Measurements from ENCODE around the gene ATP1B1.
"Not testable (repeated sequence)": the region's sequence is repeated elsewhere in the genome, so short reads cannot be mapped to it uniquely, and the experiment has no call there.

Gene ATP1B1

DNA sequence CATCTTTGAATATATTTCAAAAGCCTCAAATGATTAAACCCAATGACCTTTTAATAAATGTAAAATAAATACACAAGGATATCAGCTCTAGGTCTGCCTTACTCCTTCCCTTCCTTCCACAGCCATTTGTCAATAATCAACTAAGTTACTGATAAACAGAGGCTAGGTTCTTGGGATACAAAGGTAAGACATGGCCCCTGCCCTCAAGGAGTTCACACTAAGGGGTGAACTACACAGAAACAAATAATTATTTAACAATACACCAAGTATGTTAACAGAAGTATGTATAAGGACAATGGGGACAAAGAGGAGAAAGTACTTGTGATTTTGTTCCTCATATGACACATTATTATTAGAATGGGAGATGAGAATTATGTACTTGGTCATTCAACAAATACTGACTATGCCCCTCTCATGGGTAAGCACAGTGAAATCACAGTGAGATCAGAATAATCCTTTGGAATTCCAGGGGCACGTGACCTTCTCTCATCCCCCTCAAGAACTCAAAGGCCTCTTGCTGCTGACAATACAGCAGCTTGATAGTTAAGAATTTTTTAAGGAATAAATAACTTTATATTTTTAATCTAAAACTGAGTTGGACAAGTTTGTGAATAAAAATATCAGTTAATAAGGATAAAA is 40.2 kb downstream of the ATP1B1 start:
- DNase-seq: no peak

DNA sequence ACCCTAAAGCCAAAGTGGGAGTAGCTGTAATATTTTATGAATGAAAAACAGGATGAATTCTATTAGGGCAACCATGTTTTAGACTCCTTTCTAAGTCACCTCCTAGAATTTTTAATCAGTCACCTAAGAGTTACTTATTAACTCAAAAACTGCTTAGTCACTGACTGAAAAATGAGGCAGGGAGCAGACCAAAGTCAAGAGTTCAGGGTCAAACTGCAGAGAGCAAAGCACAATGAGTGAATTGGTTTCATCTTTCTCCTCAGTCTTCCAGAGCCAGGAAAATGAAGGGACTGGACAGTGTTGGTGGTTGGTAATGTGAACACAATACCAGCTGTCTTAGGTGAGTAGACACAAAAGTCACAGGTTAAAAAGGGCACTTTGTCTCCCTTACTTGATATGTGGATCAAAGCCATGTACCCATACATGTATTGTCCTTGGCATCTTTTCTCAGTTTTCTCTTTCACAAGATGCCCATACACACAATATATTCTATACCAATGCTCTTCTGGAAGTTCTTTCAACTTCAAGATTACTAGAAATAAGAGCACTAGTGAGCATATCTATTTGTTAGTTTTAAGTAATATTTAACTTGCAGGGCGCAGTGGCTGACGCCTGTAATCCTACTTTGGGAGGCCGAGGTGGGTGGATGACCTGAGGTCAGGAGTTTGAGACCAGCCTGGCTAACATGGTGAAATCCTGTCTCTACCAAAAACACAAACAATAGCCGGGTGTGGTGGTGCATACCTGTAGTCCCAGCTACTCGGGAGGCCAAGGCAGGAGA is 42.2 kb downstream of the ATP1B1 start:
- no peak for DNase-seq

DNA sequence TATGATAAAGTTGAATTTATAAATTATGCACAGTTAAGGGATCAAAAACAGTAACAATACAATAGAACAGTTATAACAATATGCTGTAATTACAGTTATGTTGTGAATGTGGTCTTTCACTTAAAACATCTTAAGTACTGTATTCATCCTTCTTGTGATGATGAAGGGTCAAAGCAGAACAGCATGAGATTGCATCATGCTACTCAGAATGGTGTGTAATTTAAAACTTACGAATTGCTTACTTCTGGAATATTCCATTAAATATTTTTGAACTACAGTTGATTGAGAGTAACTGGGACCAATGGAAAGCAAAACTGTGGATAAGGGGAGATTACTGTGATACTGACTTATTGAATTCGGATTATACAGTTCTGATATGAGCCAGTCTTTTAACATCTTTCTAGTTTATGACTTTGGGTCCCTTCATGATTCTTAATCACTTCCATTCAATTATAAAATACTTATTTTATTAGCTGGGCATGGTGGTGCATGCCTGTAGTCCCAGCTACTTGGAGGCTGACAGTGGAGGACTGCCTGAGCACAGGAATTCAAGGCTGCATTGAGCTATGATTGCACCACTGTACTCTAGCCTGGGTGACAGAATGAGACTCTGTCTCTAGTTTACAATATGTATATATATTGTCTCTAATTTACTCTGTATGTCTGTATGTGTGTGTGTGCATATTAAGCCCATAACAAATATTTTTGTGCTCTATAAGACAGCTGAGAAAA is 43.2 kb downstream of the ATP1B1 start:
- no peak for DNase-seq

DNA sequence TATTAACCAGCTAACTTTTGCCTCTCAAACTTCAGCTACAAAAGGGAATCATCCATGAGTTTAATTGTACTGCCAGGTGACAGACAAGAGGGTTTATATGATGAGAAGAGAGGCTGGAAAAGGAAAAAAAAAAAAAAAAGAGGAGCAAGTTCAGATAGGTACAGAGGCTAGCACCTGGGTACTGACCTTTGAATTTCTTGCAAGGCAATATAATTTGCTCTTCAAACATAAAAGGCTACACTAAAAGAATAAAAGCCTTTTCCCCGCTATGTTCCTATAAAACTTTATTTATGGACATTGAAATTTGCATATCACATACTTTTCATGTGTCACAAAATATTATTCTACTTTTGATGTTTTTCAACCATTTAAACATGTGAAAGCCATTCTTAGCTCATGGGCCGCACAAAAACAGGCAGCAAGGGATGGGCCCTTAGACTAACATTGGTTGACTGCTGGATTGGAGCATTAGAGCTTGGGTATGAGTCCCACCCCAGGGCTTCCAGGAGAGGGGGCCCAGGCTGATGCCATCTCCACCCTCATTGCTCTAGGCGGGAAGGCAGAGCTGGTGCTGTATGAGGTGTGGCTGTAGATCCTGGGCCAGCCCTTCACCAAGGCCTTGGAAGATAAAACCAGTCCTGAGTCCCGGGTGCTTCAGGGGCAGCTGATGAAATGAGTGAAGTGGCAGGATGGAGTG is 44.3 kb downstream of the ATP1B1 start:
- no peak for DNase-seq

DNA sequence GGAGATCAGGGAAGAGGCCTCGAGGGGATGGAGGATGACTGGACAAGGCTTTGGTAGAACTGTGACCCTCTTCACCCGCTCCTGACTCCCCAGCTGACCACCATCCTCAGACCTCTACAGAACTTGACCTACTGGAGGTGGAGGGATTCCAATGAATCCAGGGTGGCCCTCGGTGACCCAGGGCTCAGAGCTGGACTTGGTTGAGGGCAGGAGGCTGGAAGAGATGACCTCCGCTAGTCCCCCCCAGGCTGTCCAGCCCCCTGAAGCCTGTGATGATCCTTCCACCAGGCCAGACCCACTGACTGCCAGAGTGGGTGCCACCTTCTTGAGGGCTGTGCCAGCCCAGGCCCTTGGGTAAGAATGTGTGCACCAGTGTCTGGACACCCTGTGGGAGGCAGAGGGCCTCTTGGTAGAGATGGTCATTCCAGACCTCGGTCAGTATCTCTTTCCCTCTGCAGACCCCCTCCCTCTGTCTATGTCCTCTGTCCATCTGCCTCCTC is 44.9 kb downstream of the ATP1B1 start:
- no peak for DNase-seq

GRCh38 chr1:169155675-169156074 is 49.2 kb downstream of the ATP1B1 start:
- DNase-seq: no peak

- no peak for DNase-seq
Measured at GRCh38 chr1:169156580-169156979, 50.1 kb downstream of the ATP1B1 start.

DNA sequence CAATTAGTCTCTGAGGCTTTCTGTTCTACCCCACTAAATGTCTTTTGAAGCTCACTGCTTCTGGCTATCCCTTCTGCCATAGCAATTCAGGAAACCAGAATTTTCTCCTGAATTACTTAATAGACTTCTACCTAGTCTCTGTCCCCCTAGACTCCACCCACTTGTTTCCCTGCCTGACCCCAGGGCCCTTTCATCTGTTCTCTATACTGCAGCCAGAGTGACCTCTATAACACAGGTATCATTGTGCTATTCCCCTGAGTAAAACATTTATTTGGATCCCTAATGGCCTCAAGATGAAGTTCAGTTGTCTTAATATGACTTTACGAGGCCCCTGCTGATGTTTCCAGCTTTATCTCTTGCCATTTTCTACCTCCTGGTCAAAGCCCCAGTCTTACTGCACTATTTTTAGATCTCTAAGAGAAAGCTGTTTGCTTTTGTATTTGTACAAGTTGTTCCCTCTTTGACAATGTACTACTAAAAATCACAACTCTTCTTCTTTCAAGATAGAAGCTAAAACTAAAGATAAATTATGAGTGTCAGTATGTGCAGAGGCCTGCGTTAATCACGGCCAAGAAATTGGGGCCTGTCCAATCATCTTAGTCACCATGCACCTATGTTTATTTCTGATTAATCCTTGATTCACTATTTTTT is 54.5 kb downstream of the ATP1B1 start:
- no peak for DNase-seq

DNA sequence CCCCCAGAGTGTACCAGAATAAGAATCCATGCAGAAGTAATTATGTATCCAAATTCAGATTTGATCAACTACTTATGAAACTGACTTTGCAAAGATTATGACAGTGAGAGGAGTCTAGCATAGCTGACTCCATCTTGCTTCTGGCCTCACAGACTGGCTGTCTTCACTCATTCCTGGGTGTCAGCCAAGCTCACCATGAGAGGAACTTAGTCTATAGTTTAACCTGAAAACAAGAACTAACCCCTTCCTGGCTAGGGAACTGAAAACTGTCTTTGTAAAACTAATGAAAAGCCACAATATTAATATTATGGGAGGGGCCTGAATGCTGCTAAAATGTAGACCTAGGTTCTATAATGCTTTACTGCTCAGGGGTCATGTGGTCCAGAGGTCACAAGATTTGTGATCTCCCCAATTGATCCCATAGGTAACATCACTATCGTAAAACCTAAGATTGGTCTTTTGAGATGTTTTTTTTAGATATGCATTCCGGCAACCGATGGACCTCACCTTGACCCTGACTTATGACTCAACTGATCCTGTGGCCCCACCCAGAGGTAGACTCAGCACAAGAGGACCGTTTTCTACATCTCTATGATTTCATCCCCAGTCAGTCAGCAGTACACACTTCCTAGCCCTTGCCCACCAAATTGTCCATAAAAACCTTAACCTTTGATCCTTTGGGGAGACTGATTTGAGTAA is 55.2 kb downstream of the ATP1B1 start:
- DNase-seq: no peak

DNA sequence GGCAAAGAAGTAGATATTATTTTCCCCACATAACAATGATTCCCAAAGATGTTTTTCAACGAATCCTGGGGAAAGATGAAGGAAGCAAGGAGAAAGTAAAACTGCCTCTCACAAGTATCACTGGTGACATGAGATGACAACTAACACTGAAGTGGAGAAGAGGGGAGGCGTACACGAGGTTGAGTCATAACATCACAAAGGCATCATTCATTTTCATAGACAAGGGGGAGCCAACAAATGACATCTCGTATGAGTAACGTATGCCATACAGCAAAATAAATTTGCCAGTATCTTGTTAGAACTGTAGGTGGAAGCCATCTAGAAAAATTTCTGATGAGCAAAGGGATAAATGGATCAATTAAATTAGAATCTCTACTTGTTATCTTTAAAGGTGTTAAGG is 56.6 kb downstream of the ATP1B1 start:
- DNase-seq: no peak

GRCh38 chr1:169175461-169175860 is 69.0 kb downstream of the ATP1B1 start:
- DNase-seq: no peak

GRCh38 chr1:169179431-169179830 is 72.9 kb downstream of the ATP1B1 start:
- DNase-seq: not testable (repeated sequence)

- no peak for DNase-seq
Measured at GRCh38 chr1:169180174-169180573, 73.7 kb downstream of the ATP1B1 start.
